ENCODE data around the gene CPN2. TPM values are rescaled to one million over a fixed set of nuclear protein-coding genes. Genes with fewer than 3 reads are reported as not detected.
A peak's percentile ranks its signal among the peaks of the same experiment; 100 is the strongest.

Gene CPN2
- total RNA-seq, 3 donors from 2014 or later: 0.14 TPM; not detected in 2

DNA sequence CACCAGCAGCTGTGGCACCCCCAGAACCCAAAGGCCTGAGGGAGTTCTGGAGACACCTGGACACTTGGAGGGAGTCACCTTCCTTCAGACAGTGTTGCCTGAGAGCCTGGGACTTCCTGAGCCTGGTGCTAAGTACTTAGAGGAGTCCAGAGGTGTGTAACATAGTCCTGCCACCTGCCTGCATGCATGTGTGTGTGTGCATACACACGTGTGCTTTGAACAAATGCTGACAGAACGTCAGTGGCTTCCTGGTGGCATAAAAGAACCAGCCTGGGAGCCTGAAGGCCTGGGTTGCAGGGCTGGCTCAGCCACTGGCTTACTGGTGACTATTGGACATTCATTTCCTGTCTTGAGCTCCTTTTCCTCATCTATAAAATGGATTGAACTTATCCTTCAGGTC lies 3.2 kb upstream of the CPN2 start:
- no peak overlapping the region for H3K4me3 ChIP-seq
- DNase-seq (no peak), ATAC-seq (peak; percentile 34)
- H3K4me1 ChIP-seq (ENCODE audit: low read depth): no peaks in the 10 kb centered on the region
- no peaks in the 10 kb centered on the region for H3K36me3 ChIP-seq (ENCODE audit: low read depth)
- intact Hi-C loops (cut with DNase I, micrococcal nuclease): no loop called here
- TF ChIP-seq, protein P1, sequence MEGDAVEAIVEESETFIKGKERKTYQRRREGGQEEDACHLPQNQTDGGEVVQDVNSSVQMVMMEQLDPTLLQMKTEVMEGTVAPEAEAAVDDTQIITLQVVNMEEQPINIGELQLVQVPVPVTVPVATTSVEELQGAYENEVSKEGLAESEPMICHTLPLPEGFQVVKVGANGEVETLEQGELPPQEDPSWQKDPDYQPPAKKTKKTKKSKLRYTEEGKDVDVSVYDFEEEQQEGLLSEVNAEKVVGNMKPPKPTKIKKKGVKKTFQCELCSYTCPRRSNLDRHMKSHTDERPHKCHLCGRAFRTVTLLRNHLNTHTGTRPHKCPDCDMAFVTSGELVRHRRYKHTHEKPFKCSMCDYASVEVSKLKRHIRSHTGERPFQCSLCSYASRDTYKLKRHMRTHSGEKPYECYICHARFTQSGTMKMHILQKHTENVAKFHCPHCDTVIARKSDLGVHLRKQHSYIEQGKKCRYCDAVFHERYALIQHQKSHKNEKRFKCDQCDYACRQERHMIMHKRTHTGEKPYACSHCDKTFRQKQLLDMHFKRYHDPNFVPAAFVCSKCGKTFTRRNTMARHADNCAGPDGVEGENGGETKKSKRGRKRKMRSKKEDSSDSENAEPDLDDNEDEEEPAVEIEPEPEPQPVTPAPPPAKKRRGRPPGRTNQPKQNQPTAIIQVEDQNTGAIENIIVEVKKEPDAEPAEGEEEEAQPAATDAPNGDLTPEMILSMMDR (IDR thresholded peaks at IDR 0.05): no peak
- no peaks in the 10 kb centered on the region for H3K9me3 ChIP-seq

GRCh38 chr3:194352667-194353246 lies 1.6 kb upstream of the CPN2 start:
- no peaks in the 10 kb centered on the region for H3K4me1 ChIP-seq (ENCODE audit: low read depth)
- H3K4me3 ChIP-seq: no peak overlapping the region
- ATAC-seq (no peak), DNase-seq (no peak)
- no peaks in the 10 kb centered on the region for H3K9me3 ChIP-seq
- intact Hi-C loops (cut with DNase I, micrococcal nuclease): no loop called here
- TF ChIP-seq, protein P1 (IDR thresholded peaks at IDR 0.05): no peak
- H3K36me3 ChIP-seq (ENCODE audit: low read depth): no peaks in the 10 kb centered on the region

- Histone ChIP-seq H3K9me3 (no peaks in the 10 kb centered on the region), H3K4me1 (ENCODE audit: low read depth) (no peaks in the 10 kb centered on the region), H3K36me3 (ENCODE audit: low read depth) (no peaks in the 10 kb centered on the region), H3K4me3 (no peak overlapping the region)
- intact Hi-C loops (cut with DNase I, micrococcal nuclease): no loop called here
- TF ChIP-seq, protein P1 (IDR thresholded peaks at IDR 0.05): no peak
- no peak for ATAC-seq
- no peak for DNase-seq
Observed at GRCh38 chr3:194351952-194352536, 916 bp upstream of the CPN2 start.

GRCh38 chr3:194350726-194351071 lies 429 bp downstream of the CPN2 start:
- DNase-seq: no peak
- Histone ChIP-seq H3K4me1 (ENCODE audit: low read depth) (no peaks in the 10 kb centered on the region), H3K9me3 (no peaks in the 10 kb centered on the region), H3K36me3 (ENCODE audit: low read depth) (no peaks in the 10 kb centered on the region), H3K4me3 (no peak overlapping the region)
- TF ChIP-seq, protein P1 (IDR thresholded peaks at IDR 0.05): no peak
- ATAC-seq: no peak
- intact Hi-C loops (cut with DNase I, micrococcal nuclease): no loop called here

DNA sequence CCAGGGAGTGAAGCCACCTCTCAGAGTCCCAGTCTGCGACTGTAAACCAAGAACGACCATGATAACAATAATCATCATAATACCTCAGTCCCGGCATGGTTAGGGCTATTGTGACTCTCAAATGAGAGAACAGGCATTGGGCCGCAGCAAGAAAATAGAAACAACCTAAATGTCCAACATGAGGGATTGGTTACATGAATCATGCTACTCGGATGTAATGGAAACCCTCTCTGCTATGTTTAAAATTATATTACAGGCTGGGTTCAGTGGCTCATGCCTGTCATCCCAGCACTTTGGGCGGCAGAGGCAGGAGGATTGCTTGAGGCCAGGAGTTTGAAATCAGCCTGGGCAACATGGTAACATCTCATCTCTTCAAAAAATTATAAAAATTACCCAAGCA lies 2.8 kb downstream of the CPN2 start:
- H3K9me3 ChIP-seq: no peaks in the 10 kb centered on the region
- no peak overlapping the region for H3K4me3 ChIP-seq
- intact Hi-C loops (cut with DNase I, micrococcal nuclease): no loop called here
- DNase-seq (no peak), ATAC-seq (no peak)
- TF ChIP-seq, protein P1 (IDR thresholded peaks at IDR 0.05): no peak
- H3K4me1 ChIP-seq (ENCODE audit: low read depth): no peaks in the 10 kb centered on the region
- H3K36me3 ChIP-seq (ENCODE audit: low read depth): no peaks in the 10 kb centered on the region
